ENCODE results near the gene PIP5K1A.

GRCh38 chr1:151187205-151187604 is 11.1 kb upstream of the PIP5K1A start:
- TF ChIP-seq POLR2A (IDR thresholded peaks at IDR 0.05) (no peak), CTCF (IDR thresholded peaks at IDR 0.05) (no peak)

All from right lobe of liver (tissue), 4 donors.